Fibroblast of upper back skin (primary cell): Measurements from ENCODE around the gene CASZ1.

ENCODE experiments used
- DNase-seq: peaks from one replicate; pipeline ENCODE4 v3.0.0-alpha.2; 2013

CASZ1 gene

GRCh38 chr1:10744654-10745238 is 51.7 kb downstream of the CASZ1 start:
- DNase-seq = no peak

- no peak for DNase-seq
Measured at GRCh38 chr1:10744029-10744428, 52.4 kb downstream of the CASZ1 start.

GRCh38 chr1:10741696-10742095 is 54.8 kb downstream of the CASZ1 start:
- DNase-seq = no peak

GRCh38 chr1:10740123-10740522 is 56.3 kb downstream of the CASZ1 start:
- DNase-seq = no peak

DNA sequence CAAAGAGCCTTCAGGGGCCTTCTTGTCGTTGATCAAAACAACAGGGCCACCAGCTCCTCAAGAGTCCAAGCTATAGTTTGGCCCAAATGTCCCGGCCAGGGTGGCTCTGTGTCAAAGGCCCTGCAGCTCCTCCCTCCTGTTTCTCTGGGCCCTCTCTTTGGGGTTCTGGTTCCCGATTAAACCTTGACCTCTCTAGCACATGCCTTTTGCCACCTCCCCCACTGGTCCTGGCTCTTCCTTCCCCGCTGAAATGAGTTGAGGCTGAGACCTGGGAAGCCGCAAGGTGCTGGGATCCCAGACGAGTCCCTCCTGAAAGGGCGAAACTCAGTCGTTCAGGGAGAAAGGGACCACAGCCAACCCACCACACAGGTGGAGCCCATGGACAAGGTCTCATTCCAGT is 56.9 kb downstream of the CASZ1 start:
- no peak for DNase-seq

DNA sequence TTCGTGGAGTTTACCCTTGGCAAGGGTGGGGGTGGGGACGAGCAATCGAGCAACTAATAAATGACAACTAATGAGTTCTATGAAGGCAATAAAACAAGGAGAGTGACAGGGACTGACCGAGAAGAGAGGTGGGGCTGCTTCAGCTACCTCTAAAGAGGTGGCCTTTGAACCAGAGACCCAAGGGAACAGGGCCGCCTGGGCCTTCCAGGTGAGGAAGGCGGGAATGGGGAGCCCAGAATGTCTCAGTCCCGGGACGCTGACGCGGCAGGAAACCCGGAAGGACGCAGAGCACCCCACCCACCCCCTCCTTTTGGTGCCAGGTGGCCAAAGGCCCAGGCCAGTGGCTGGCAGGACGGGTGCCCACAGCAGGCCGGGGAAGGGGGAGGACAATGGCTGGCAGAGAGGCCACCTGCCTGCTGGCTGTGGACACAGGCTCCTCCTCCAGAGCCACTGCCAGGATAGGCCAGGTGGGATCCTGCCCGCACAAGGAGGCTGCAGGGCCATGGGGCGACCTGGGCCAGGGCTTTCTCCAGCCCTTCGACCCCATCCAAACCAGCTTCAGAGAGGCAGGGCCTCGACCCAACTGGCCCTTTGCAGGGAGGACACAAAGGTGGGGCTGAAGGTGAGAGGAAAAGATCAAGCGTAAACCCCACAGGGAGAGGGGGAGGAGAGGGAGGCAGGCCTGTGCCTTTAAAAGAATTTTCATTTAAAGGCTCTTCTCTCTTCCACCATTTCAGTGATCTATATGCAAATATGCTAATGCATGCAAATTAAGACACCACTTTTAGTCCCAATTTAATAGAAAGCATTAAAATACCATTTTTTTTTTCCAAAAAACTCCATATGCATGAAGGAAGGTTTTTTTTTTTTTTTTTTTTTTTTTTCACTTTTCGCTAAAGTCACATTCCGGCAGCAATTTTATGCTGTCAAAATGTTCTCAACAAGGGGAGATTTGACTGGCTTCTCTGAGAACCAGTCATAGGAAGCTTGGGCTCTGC is 58.1 kb downstream of the CASZ1 start:
- no peak for DNase-seq

GRCh38 chr1:10737651-10738050 is 58.8 kb downstream of the CASZ1 start:
- DNase-seq = no peak

DNA sequence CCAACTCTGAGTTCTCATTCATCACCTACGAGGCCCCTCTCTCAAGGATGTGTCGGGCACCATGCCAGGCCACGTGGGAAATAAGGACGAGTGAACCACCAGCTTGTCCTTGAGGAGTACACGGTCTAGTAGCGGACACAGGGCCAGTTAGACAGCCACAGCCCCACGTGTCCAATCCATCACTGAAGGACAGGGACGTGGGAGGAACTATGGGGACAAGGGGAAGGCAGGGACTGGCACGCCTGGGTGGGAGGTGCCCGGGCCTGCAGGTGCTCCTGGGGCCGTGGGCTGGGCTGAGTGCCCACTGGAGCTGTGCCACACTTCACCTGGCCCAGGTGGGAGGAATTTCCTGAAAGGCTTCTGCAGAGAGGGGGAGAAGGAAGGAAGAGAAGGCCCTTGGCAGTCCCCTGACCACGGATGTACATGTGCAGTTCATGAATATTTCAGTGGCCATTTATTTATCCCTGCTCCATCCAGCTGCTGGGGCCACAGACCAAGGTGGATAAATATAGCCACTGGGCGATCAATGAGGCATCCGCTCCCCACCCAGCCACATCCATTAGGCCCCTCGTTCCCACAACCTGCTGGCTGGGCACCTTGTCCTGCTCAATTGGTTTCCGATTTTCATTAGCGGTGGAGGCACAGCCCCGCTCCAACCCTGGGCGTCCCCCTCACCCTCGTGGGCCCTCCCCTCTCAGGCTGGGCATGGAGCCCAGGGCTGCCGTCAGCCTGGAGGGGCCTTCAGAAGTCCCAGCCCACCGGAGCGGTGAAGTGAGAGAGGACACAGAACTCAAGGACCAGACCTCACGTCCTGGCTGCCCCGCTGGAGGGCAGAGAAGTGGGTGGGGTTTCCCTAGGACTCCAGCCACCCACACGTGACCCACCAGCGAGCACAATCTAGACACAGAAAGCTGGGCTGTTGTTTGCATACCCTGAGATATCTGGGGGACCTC is 59.5 kb downstream of the CASZ1 start:
- no peak for DNase-seq

DNA sequence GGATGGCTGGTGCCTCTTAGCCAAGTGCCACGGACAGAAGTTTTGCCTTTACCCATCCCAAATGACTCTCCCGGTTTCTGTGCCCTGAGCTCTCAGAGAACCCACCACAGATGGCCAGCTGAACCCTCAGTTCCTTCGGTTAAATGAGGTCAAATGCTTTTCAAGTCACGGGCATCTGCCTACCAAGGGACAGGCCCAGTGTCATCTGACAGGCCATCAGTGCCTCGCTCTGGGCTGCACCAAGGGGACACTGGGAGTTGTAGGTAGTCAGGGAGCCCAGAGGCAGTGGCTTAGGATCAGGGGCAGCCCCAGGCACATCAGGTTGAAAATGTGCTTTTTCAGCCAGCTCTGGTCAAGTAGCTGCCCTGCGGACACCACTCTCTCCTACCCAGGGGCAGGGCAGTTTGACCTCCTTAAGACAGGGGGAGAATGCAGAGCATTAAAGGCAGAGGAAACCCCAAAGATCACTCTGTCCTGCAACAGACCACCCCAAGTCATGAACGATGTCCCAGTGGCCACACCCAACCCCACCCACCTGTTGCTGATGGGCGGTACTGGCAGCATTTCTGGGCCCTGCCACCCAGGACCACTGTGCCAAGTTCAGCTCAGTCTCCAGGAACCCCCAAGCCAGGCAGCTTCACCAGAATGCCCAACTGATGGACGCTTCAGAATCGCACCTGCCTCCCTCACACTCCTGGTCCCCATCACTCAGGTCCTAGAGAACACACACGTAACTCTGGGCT is 60.7 kb downstream of the CASZ1 start:
- DNase-seq = no peak

- DNase-seq = no peak
Measured at GRCh38 chr1:10734962-10735544, 61.4 kb downstream of the CASZ1 start.

DNA sequence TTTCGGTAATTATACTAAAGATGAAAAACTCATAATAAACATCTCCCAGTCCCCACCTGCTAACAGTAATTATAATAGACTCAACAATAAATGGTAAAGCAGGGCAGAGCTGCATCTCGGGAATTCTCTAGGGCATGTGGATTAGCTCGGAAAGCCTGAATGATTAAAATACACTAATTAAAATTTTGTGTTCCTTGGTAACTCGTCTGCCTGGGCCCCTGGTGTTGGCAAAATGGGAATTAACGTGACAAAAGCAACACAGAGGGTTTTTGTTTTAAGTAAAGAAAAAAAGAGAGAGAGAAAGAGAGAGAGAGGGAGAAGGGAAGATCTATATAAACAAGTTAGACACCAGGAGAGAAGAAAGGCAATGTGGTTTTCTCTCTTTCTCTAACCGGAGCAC is 62.1 kb downstream of the CASZ1 start:
- DNase-seq = no peak

- no peak for DNase-seq
Measured at GRCh38 chr1:10733474-10734366, 62.7 kb downstream of the CASZ1 start.

- peak; percentile 82 for DNase-seq
Measured at GRCh38 chr1:10730985-10731384, 65.5 kb downstream of the CASZ1 start.

DNA sequence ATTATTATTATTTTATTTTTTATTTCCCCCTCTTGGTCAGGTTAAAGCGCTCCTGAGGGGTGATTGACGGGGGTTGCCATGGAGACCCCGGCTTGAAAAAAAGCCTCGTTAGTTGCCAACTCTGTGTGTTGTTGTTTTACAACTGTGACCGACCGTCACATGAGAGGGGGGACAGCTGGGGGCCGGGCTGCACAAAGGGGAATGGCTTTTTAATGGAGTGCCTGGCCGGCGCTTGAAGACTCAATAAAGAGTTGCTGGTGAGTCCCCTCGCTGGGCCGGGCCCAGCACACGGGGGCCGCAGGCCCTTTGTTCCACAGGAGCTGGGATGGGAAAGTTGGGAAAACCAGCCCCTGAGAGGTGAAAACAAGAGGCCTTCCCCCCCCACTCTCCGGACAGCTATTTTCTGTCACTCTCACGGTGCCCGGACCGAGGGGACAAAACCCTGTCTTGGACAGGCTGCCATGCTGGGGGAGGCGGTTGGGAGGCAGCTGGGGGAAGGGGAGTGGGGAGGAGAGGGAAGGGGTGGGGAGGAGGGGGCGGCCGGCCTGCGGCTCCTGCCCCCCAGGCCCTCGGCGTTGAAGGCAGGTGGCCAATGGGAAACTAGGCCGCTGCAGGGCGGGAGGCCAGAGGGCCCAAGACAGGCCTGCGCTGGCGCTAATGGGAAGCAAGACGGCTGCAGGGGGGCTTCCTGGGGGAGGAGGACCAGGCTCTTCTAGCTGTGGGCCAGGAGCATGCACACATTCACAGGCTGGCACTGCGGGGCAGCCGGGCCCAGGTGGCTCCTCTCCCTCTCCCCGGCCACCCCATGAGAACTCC is 67.6 kb downstream of the CASZ1 start:
- no peak for DNase-seq

DNA sequence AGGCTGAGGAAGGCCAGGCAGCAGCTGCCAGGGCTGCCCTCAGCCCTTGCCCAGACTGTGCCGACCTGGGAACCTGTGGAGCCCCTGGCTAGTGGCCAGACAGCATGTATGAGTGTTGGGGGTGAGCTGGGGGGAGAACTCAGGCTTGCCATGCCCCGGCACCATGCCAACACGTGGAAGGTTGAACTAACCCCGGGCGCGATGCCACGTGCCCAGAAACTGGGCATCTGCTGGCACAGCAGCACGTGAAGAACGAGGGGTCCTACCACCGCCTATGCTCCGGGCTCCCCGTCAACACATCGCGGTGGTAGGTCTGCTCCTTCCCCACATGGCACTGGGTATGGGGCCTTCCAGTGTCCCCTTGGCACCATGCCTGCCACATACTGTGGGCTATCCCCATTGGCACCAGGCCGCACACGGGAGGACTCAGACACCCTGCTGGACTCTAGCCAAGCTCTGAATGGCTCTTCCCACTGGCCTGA is 68.7 kb downstream of the CASZ1 start:
- no peak for DNase-seq

DNA sequence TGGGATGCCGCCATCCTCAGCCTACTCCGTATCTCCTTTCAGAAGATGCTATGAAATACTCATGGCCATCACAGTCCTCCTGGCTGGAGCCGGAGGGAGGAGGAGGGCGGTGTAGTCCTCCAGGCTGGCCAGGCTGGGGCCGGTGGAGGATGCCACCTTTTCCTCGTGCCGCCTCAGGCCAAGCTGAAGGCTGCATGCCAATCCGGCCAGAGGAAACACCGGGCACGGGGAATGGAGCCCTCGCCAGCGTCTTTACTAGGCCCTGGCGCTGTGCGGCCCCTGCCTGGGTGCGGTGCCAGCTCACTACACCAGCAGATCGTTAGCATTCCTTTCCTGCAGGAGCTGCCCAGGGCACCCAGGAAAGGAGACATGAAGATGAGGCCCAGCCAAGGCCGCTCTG is 70.1 kb downstream of the CASZ1 start:
- no peak for DNase-seq

DNA sequence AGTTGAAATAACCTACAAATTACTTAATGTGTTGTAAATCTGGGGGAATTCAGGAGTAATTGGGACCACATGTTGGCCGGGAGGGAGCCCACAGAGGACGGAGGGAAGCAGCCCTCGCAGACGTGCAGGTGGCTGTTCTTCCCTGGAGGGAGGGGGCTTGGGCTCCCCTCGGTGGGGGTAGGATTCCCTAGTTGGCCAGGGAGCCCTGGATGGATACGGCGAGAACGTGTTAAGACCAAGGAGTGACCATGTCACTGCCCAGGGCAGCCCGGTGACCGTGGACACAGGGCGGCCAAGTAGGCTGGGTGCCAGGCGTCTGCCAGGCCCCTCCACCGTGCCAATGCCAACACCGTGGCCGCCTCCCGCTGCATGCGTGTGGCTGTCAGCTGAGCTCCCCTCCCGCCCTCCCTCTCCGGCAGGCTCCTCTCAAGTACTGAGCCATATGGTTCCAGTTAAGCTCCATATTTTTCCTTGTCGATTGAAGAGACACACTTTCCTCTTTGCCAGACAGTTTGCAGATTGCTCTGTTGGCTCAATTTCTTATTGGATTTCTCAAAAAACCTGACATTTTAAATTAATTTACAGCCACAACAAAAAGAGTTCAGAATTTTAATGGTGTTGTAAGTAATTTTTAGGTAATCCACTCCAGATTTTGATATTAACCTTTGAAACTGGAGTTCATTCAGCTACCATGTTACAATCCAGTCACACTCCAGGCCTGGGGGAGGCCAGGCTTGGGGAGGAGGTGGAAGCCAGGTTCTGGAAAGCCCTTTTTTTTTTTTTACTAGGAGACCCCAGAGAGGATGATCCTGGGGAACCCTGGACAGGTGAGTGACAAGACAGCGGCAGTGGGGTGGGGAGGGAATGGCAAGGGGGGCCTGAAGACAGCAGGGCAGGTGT is 71.2 kb downstream of the CASZ1 start:
- DNase-seq = peak; percentile 87

DNA sequence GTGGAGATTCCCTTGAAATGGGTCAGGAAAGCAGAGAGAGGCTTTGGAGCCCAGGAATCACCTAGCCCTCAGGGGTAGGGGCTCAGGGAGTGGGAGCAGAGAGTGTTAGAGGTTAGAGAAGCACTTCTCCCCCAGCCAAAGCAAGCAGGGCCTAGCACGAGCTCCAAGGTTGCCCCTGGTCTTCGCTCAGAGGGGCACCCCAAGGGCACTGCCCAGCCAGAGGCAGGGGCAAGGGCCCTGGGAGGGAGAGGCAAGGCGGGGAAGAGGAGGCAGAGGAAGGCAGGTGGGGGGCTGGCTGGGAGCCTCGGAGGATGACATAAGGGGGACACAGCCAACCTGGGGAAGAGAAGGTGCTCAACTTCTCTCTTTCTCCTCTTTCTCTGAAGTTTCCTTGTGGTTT is 71.9 kb downstream of the CASZ1 start:
- no peak for DNase-seq

GRCh38 chr1:10724052-10724494 is 72.4 kb downstream of the CASZ1 start:
- peak; percentile 10 for DNase-seq
